HCT116 (cell line): ENCODE results near the gene CD244. TPM values are rescaled to one million over a fixed set of nuclear protein-coding genes. Genes with fewer than 3 reads are reported as not detected.

Experiments
- ATAC-seq: fragments of 200-7000 bp; cut with Tn5 transposase; 2 replicates; pipeline ENCODE4 v1.9.1; 2020; ENCODE audit warnings: mild to moderate bottlenecking, moderate library complexity
- BruUV-seq: library from RNA; stranded (reverse); fragments of 400-500 nt; replicated peaks from 2 replicates; lab custom pipeline; 2021; lab: Mats Ljungman, UMichigan
- CTCF ChIA-PET: fragments of 300-600 bp; sonication (Branson Sonifier 250); formaldehyde crosslinking; loops from one replicate; lab custom pipeline; 2021; ENCODE audit warnings: antibody characterized with exemption; lab: Charles Lee
- POLR2A ChIA-PET: fragments of 300-600, 350-600 bp; sonication (Branson Sonifier 250); formaldehyde crosslinking; loops from one replicate; lab custom pipeline; 2021; ENCODE audit warnings: antibody characterized with exemption; lab: Charles Lee
- RAD21 ChIA-PET, 2 experiments: fragments of 300-600 bp; sonication (Branson Sonifier 250); formaldehyde crosslinking; loops; one replicate each; lab custom pipeline; 2023; ENCODE audit warnings: low total read pairs in 2 of 2; ENCODE audit not compliant: uncharacterized antibody in 2 of 2, unreplicated experiment in 2 of 2, low non-redundant PET in 1 of 2; lab: Charles Lee
- DNase-seq: peaks from one replicate; pipeline ENCODE4 v3.0.0-alpha.2; 2010; ENCODE audit warnings: low read depth, low spot score
- H2AFZ ChIP-seq: fragments of 200-600 bp; shearing (Covaris generic), sonication (generic); 2 replicates; pipeline ENCODE4 v1.6.1; 2017; ENCODE audit warnings: low read depth, mixed run types, mixed read lengths, antibody characterized with exemption, low read length; ENCODE audit not compliant: poor library complexity, severe bottlenecking
- H3K27ac ChIP-seq: 2 replicates; pipeline ENCODE4 v1.5.1; 2012; ENCODE audit warnings: low read depth, low read length
- H3K27me3 ChIP-seq: fragments of 200-600 bp; sonication (generic); 2 replicates; pipeline ENCODE4 v1.6.1; 2016; ENCODE audit warnings: mixed run types, low read length, mixed read lengths; ENCODE audit not compliant: insufficient read depth
- H3K36me3 ChIP-seq, 2 experiments: fragments of 200-500 bp in 1 of 2; fragments of 200-600 bp in 1 of 2; sonication (Bioruptor generic) in 1 of 2; sonication (generic) in 1 of 2; 2 replicates each; pipeline versions ENCODE4 v1.5.1 to v1.6.1; 2014 to 2016; ENCODE audit warnings: low read length in 2 of 2, inconsistent platforms in 1 of 2, mixed read lengths in 1 of 2, mixed run types in 1 of 2; ENCODE audit not compliant: insufficient read depth in 2 of 2, control insufficient read depth in 1 of 2
- H3K4me1 ChIP-seq, 2 experiments: fragments of 200-600 bp in 1 of 2; sonication (generic) in 1 of 2; 2 replicates each; pipeline versions ENCODE4 v1.5.1 to v1.6.1; 2012 to 2017; ENCODE audit warnings: low read length in 2 of 2, inconsistent platforms in 1 of 2, mild to moderate bottlenecking in 1 of 2, mixed read lengths in 1 of 2, mixed run types in 1 of 2, moderate library complexity in 1 of 2; ENCODE audit not compliant: insufficient read depth in 2 of 2, control insufficient read depth in 1 of 2
- H3K4me2 ChIP-seq: fragments of 200-600 bp; sonication (generic); 2 replicates; pipeline ENCODE4 v1.6.1; 2017; ENCODE audit warnings: mixed run types, low read length, mixed read lengths
- H3K4me3 ChIP-seq, 2 experiments: fragments of 200-600 bp in 1 of 2; sonication (generic) in 1 of 2; replicated peaks in 1 of 2; 2 replicates each; pipeline ENCODE4 v1.5.1; 2011 to 2016; ENCODE audit warnings: low read length in 2 of 2, control low read depth in 1 of 2, low read depth in 1 of 2, mild to moderate bottlenecking in 1 of 2, mixed read lengths in 1 of 2, mixed run types in 1 of 2
- H3K79me2 ChIP-seq: fragments of 200-600 bp; sonication (generic); 2 replicates; pipeline ENCODE4 v1.6.1; 2017; ENCODE audit warnings: mild to moderate bottlenecking, mixed run types, low read length, moderate library complexity, mixed read lengths; ENCODE audit not compliant: insufficient read depth
- H3K9ac ChIP-seq: fragments of 200-600 bp; sonication (generic); 2 replicates; pipeline ENCODE4 v1.6.1; 2016; ENCODE audit warnings: low read length, mixed read lengths
- H3K9me2 ChIP-seq: fragments of 200-600 bp; sonication (generic), shearing (Covaris generic); 2 replicates; pipeline ENCODE4 v1.6.1; 2017; ENCODE audit warnings: mixed run types, mild to moderate bottlenecking, moderate library complexity; ENCODE audit not compliant: insufficient read depth
- H3K9me3 ChIP-seq, 2 experiments: fragments of 200-500 bp in 1 of 2; fragments of 200-600 bp in 1 of 2; sonication (Bioruptor generic) in 1 of 2; sonication (generic) in 1 of 2; 2 replicates each; pipeline ENCODE4 v1.6.1; 2014 to 2017; ENCODE audit warnings: low read length in 2 of 2, mixed read lengths in 2 of 2, inconsistent platforms in 1 of 2, low read depth in 1 of 2, mild to moderate bottlenecking in 1 of 2, mixed run types in 1 of 2, moderate library complexity in 1 of 2; ENCODE audit not compliant: control insufficient read depth in 1 of 2, insufficient read depth in 1 of 2
- H4K20me1 ChIP-seq: fragments of 200-600 bp; sonication (generic), shearing (Covaris generic); 2 replicates; pipeline ENCODE4 v1.6.1; 2017; ENCODE audit warnings: mixed run types, mild to moderate bottlenecking, moderate library complexity; ENCODE audit not compliant: insufficient read depth
- CEBPB ChIP-seq: IDR thresholded peaks from 2 replicates; pipeline ENCODE4 v1.6.1; 2012; ENCODE audit warnings: low read depth
- CTCF ChIP-seq, 3 experiments: fragments of 200-600 bp in 1 of 3; sonication (generic) in 1 of 3; IDR thresholded peaks in 2 of 3; conservative IDR thresholded peaks in 1 of 3; 2 replicates each; pipeline ENCODE4 v1.5.1; 2012 to 2017; ENCODE audit warnings: low read depth in 2 of 3, low read length in 2 of 3, antibody characterized with exemption in 1 of 3, borderline replicate concordance in 1 of 3, control low read depth in 1 of 3, mild to moderate bottlenecking in 1 of 3, mixed read lengths in 1 of 3, mixed run types in 1 of 3, moderate library complexity in 1 of 3; ENCODE audit not compliant: insufficient read depth in 1 of 3
- SIN3A ChIP-seq: IDR thresholded peaks from 2 replicates; pipeline ENCODE4 v1.6.1; 2012; ENCODE audit warnings: low read depth
- SRF ChIP-seq: IDR thresholded peaks from 2 replicates; pipeline ENCODE4 v1.6.1; 2012; ENCODE audit warnings: low read depth
- ZBTB33 ChIP-seq: IDR thresholded peaks from 2 replicates; pipeline ENCODE4 v1.6.1; 2011; ENCODE audit warnings: mild to moderate bottlenecking, low read length, moderate library complexity; ENCODE audit not compliant: insufficient replicate concordance; ENCODE audit errors: extremely low read depth
- intact Hi-C: fragments of 100-400 bp; cut with micrococcal nuclease; formaldehyde crosslinking; loops from 2 replicates; pipeline ENCODE4 v1.10.0; 2022
- total RNA-seq: library from RNA; stranded (reverse); gene quantifications from one replicate; pipeline ENCODE4 v1.2.1, GENCODE V29; 2021; ENCODE audit not compliant: unreplicated experiment

The CD244 gene
- total RNA-seq, 1 experiment from 2014 or later = not detected

GRCh38 chr1:160811147-160811546 lies 51.5 kb downstream of the CD244 start:
- Histone ChIP-seq H3K4me1 (peaks cover 9 to 13% of the 10 kb centered on the region in 2 experiments), H2AFZ (no peak overlapping the region), H3K27ac (no peak overlapping the region), H3K4me2 (no peak overlapping the region), H3K9me2 (no peaks in the 10 kb centered on the region), H3K27me3 (no peaks in the 10 kb centered on the region), H3K36me3 (no peaks in the 10 kb centered on the region), H3K79me2 (no peaks in the 10 kb centered on the region), H3K9ac (no peak overlapping the region), H3K4me3 (no peak overlapping the region), H4K20me1 (no peaks in the 10 kb centered on the region), H3K9me3 (no peaks in the 10 kb centered on the region)
- no peak for DNase-seq
- ChIA-PET POLR2A (no interaction called here), CTCF (interaction anchor here (1.4 kb wide), 1 partner anchor 33 kb away, joined by 3 read pairs; no protein-coding TSS in a partner anchor), RAD21 (no interaction called here)
- intact Hi-C loops = no loop called here
- ATAC-seq = no peak
- no TSS peak for BruUV-seq
- TF ChIP-seq CTCF (IDR thresholded peaks at IDR 0.05 in 2 of 3, conservative IDR thresholded peaks at IDR 0.05 in 1 of 3; ENCODE audit: borderline replicate concordance in 1 of 3, insufficient read depth in 1 of 3, low read depth in 2 of 3, low read length in 2 of 3) (no peak), CEBPB (no peak), SIN3A (no peak), SRF (no peak), ZBTB33 (no peak)
